Measurements from ENCODE around the gene UTS2B.

DNA sequence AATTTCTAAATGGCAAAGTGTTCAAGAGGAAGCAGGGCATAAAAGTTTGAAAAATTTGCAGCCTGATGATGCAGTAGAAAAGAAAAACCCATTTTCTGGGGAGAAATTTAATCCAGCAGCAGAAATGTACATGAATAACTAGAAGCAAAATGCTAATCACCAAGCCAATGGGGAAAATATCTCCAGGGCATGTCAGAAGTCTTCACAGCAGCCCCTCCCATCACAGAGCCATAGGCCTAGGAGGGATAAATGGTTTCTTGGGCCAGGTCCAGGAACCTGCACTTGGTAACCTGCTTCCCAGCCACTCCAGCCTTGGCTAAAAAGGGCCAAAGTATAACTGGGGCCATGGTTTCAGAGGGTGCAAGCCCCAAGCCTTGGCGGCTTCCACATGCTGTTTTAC lies 108.7 kb downstream of the UTS2B start:
- no peak for TF ChIP-seq CTCF (tag by site-specific recombination; IDR thresholded peaks at IDR 0.05)
- no peak for TF ChIP-seq ZNF544 (tag by site-specific recombination; IDR thresholded peaks at IDR 0.05)
- TF ChIP-seq ZBTB8A (tag by site-specific recombination; IDR thresholded peaks at IDR 0.05): no peak
- TF ChIP-seq BCL11A (tag by site-specific recombination; IDR thresholded peaks at IDR 0.05; ENCODE audit: low read depth): no peak
- TF ChIP-seq ZNF350 (tag by site-specific recombination; IDR thresholded peaks at IDR 0.05): no peak
- TF ChIP-seq, protein P1, sequence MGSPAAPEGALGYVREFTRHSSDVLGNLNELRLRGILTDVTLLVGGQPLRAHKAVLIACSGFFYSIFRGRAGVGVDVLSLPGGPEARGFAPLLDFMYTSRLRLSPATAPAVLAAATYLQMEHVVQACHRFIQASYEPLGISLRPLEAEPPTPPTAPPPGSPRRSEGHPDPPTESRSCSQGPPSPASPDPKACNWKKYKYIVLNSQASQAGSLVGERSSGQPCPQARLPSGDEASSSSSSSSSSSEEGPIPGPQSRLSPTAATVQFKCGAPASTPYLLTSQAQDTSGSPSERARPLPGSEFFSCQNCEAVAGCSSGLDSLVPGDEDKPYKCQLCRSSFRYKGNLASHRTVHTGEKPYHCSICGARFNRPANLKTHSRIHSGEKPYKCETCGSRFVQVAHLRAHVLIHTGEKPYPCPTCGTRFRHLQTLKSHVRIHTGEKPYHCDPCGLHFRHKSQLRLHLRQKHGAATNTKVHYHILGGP (tag by site-specific recombination; IDR thresholded peaks at IDR 0.05): no peak
- no peak for TF ChIP-seq ZNF23 (tag by site-specific recombination; IDR thresholded peaks at IDR 0.05; ENCODE audit: borderline replicate concordance)

All from HEK293 (cell line).